GM12801 (cell line): Measurements from ENCODE around the gene IL31RA.

Experiments
- TF ChIP-seq, protein P1 (sequence below): IDR thresholded peaks from one replicate; pipeline ENCODE4 v1.5.1; 2011; ENCODE audit warnings: control low read depth; ENCODE audit not compliant: insufficient read length; ENCODE audit errors: extremely low read depth

The IL31RA gene

DNA sequence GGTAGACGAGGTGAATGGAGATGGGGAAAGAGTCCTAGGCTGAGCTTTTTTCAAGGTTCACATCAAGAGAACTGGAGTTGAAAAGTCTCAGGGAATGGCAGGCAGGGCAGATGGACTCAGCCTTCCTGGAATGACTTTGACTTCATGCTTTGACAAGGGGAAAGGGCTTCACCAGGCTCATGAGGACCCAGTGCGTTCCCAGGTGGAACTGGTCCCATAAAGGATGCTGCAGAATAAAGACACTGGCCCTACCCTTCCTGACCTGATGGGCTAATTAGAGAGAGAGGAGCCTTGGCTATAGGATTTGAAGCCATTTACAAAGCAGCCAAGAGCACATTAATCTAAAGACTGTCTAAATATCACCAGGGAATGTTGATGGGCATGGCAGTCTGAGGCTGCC lies 63.8 kb downstream of the IL31RA start:
- TF ChIP-seq, protein P1, sequence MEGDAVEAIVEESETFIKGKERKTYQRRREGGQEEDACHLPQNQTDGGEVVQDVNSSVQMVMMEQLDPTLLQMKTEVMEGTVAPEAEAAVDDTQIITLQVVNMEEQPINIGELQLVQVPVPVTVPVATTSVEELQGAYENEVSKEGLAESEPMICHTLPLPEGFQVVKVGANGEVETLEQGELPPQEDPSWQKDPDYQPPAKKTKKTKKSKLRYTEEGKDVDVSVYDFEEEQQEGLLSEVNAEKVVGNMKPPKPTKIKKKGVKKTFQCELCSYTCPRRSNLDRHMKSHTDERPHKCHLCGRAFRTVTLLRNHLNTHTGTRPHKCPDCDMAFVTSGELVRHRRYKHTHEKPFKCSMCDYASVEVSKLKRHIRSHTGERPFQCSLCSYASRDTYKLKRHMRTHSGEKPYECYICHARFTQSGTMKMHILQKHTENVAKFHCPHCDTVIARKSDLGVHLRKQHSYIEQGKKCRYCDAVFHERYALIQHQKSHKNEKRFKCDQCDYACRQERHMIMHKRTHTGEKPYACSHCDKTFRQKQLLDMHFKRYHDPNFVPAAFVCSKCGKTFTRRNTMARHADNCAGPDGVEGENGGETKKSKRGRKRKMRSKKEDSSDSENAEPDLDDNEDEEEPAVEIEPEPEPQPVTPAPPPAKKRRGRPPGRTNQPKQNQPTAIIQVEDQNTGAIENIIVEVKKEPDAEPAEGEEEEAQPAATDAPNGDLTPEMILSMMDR, result no peak

DNA sequence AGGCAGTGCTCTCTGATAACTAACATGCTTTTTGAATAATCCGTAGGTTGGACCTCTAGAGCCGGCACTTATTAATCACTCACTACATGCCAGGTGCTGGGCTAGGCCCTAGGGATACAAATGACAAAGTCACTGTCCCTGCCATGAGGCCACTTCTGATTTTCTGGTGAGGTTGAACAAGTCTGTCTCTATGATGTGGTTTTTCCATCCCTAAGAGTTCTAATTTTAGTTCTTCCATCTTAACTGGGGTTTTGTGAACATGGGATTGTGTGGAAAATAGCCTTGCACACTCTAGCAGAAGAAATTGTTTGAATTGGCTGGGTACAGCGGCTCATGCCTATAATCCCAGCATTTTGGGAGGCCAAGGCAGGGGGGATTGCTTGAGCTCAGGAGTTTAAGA lies 64.6 kb downstream of the IL31RA start:
- TF ChIP-seq, protein P1, result no peak

DNA sequence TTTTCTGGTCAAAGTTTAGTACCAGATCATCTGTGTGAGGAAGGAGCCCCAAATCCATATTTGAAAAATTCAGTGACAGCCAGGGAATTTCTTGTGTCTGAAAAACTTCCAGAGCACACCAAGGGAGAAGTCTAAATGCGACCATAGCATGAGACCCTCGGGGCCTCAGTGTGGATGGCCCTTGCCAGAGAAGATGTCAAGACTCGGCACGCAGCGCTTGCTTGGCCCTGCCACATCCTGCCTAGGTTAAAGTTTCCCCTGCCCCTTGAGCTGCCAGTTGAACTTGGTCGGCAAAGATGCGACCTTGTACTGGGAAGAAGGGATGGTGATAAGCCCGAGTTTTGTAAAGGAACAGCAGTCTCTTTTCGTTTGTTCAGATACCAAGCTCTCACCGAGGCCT lies 65.8 kb downstream of the IL31RA start:
- TF ChIP-seq, protein P1, result no peak

DNA sequence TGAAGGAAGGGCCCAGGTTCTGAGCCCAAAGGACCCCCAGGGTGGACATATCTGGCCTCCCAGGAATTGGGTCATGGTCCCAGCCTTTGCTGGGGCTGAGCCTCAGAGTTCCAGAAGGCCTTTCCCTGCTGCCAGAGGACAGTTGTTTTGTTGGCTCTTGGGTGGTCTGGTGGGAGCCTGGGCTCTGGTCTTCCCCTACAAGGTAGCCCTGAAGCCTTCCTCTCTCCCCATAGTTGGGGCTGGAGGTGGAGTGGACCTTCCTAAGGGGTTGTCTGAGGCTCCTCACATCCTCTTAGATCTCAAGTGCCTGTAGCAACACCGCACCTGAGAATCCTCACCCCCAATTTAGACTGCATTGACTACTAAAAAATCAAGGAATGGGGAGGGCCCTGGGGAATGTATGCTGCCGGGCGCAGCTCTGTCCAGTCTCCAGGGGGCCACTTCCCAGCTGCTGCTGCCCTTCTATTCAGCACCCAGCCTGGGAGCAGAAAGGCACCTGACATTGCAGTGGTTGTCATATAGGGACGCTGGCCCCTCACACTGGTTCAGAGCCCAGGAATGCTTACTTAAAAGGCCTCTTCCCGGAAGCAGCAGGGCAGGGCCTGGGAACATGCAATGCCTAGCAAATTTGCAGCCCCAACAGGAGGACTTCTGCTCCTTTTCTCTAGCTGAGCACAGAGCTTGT lies 66.4 kb downstream of the IL31RA start:
- TF ChIP-seq, protein P1, result no peak

DNA sequence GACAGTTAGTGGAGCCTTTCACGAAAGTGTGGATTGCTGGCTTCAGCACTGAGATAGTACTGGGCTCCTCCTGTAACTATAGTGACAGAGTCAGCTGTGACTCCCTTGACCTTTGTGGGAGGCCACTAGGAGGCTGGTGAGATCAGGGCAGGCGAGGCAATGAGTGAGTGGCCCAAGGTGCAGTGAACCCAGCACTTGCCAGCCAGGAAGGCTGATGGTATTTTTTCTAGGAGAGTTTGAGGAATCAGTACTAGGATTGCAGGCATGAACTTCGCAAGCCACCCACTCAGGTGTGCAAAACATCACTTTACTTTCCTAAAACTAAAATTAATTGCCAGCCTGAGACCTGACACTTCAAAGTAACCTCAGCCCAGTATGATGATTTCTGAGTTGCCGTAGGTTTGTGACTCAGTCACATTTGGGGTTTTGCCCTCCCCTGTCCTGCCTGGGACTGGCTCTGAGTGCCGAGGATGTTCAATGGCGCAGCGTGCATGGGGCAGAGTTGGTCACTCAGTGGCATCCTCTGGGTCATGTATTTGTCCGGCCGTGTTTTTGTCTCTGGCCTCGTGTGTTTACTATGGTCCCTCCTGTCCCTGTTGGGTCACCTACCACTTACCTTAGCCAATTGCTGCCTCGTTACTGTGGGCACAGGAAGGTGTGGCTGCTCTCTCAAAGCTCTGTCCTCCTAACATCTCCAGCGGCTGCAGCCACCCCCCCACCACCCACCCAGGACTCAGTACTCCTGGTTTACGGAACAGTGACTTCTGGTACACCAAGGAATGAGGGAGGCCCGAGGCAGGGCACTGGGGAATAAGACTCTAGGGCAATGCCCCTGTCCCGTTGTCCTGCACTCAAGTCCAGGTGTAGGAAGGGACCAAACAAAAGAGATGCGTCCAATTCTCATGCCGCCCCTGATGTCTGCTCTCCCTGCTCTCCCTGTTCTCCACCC lies 67.2 kb downstream of the IL31RA start:
- TF ChIP-seq, protein P1, result no peak

DNA sequence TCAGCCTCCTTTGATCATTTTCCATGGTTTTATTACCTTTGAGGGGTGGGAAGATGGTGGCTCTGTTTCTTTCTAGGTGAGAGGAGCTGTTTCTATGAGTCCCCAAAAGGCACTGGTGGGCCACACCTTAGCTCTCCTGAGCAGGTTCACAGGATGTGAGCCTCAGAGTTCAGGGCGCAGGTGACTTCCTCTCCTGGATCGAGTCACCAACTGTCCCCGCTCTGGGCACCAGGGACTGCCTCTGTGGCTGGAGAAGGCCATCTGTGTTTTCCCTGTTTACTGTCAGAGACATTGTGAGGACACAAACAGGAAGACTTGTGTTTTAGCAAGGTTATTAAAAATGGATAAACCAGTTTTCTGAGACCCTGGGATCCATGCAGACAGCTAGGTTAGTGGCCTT lies 68.5 kb downstream of the IL31RA start:
- TF ChIP-seq, protein P1, result no peak

DNA sequence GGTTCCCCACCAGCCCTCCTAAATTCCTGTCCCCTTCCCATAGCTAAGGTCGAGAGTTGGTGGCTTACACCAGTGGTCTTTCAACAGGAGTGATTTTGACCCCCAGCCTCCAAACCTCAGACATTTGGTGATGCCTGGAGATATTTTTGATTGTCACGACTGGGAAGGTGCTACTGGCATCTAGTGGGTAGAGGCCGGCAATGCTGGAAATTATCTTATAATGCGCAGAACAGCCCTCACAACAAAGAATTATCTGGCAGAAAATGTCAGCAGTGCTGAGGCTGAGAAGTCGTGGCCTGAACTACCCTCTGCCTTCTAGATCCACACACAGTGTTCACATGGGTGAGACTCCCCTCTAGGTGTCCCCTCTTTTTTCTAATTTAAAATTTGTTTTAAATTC lies 69.6 kb downstream of the IL31RA start:
- TF ChIP-seq, protein P1, result no peak
